Activated CD8-positive, alpha-beta memory T cell treated with anti-CD3 and anti-CD28 coated beads for 24 hours (primary cell): ENCODE measurements around the gene EYA2.
A peak's percentile ranks its signal among the peaks of the same experiment; 100 is the strongest.

Source experiments
- DNase-seq: peaks from one replicate; pipeline ENCODE4 v3.0.0-alpha.2; 2020

EYA2 gene

GRCh38 chr20:47215653-47216397 lies 321.2 kb downstream of the EYA2 start:
- DNase-seq = no peak

DNA sequence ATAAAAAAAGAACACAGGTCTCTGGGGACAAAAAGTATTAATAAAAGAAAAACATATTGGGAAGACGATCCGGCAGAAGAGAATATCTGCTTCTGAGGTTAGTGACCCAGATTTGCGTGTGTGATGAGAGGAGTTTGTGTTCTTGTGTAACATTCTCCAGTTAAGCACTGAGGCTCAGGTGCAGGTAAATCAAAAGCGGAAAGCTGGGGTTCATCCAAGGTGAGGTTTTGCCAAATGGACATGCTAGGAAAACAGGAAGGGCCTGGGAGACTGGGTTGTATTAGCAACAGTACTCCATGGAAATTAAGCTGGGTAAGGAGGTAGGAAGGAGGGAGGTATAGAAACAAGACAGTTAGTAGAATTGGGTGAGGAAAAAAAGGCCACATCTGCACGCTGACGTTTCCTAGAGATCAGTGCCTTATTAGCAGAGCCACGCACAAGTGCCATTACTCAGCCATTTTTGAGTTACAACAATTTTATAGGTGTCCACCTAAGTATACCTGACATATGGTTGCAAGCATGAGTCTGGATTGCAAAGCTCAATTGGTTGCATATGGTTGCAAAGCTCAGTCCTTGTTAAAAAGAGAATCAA lies 322.3 kb downstream of the EYA2 start:
- DNase-seq = no peak

GRCh38 chr20:47217482-47218446 lies 323.1 kb downstream of the EYA2 start:
- no peak for DNase-seq

DNA sequence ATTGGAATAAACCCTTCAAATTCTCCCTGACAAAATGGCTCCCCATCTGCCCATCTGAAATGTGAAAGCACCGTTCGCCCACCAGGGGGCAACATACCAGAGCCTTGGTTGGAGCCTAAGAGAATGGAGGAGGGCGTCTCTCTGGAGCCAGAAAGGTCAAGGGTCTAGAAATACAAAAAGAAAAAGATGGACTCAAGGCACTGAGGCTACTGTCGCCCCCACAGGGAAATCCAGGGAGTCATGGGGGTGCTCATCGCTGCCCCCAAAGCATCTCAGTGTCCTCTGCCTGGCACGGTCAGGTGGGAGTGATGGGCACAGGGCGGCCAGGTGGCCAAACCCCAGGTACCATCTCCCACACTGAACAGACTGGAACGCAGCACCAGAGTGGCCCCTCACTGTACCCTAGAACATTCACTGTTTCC lies 325.5 kb downstream of the EYA2 start:
- DNase-seq = peak; percentile 83

- DNase-seq = no peak
Observed at GRCh38 chr20:47221036-47221625, 326.5 kb downstream of the EYA2 start.

- no peak for DNase-seq
Observed at GRCh38 chr20:47222468-47223119, 328.0 kb downstream of the EYA2 start.

- DNase-seq = no peak
Observed at GRCh38 chr20:47223896-47224295, 329.3 kb downstream of the EYA2 start.

- DNase-seq = no peak
Observed at GRCh38 chr20:47224300-47224791, 329.7 kb downstream of the EYA2 start.

DNA sequence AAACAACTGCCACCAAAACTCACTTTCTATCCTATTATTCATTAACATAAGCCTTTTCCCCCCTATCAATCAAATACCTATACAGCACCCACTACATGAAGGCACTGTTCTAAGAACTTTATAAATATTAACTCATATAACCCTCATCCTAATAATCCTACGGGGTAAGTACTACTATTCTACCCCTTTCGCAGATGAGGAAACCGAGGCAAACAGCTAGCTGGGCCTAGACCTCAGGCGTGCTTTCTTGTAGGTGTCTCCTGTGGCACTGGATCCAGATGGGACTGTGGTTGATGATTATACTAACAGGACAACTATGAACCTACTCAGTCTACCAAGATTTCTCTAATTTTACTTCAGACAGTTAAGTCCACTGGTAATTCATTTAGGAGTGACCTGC lies 330.2 kb downstream of the EYA2 start:
- no peak for DNase-seq

DNA sequence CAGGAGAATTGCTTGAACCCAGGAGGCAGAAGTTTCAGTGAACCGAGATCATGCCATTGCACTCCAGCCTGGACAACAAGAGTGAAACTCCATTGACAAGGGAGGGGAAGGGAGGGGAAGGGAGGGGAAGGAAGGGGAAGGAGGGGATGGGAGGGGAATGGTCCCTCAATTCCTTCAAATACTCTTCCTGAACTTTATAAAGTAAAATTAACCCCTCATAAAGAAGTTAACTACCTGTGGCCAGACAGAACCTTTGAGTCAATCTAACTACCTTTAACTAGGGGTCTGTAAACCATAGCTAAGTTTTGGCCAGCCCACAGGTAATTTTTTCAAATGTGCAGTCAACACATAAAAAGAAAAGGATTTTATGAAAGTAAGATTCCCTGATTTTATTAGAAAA lies 330.8 kb downstream of the EYA2 start:
- no peak for DNase-seq

DNA sequence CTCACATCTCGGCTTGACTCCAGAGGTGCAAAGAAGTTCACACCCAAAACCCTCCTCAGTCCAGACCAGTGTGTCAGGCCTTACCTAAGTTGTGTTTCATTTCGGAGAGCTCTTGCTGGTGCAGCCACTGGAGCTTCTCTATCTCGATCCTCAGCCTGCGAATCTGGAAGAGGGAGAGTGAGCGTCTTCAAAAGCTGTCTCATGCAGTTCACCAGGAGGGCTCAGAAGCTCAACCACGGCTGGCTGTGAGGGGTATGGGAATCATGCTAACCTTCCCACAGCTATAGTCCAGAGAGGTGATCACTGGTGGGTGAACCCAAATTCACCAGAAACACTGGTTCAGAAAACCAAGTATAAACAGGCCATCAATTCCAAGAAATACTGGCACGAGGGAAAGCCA lies 332.5 kb downstream of the EYA2 start:
- DNase-seq = no peak

DNA sequence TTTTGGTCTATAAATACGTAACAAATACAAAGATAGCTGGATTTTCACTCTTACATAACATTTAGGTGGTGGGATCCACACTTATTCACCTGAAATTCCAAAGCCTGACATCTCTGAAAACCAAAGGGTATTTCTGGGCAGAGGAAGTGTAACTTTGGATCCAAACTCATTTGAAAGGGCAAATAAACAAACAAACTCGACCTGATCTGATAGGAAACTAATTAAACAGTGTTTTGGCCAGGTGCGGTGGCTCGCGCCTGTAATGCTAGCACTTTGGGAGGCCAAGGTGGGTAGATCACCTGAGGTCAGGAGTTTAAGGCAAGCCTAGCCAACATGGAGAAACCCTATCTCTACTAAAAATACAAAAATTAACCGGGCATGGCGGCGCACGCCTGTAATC lies 332.9 kb downstream of the EYA2 start:
- no peak for DNase-seq

DNA sequence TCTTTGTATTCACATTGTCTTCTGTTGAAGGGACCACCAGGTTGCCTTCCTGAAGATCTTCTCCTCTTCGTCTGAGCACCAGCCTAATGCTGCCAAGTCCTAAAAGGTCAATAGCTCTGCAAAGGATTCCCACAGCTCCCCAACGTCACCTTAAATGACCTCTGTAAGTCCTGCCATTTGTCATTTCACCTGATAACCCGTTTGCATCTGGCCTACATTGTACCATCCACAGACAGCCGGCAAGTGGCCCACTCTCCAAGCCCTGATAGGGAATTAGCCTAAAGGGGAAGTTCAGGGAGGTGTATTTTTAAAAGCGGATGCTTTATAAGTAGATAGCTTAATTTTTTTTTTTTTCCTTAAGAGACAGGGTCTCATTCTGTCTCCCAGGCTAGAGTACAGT lies 334.0 kb downstream of the EYA2 start:
- no peak for DNase-seq

DNA sequence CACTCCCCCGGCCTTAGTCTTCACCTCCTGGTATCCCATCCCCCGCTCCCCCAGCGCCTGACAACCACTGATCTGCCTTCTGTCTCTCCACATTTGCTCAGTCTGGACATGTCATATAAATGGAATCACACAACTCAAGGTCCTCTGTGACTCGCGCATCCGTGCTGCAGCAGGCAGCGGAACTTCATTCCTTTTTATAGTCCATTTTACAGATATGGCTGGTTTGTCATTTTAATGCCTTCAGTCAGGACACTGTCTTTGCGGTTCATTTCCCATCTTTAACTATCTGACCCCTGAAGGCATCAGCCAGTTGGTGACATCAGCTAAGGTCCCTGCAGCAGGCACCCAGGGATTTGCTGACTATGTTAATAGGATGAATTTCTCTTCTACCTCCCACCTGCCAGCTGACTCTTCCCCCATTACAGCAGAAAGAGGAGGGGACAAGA lies 336.2 kb downstream of the EYA2 start:
- DNase-seq = no peak

- no peak for DNase-seq
Observed at GRCh38 chr20:47231382-47232039, 336.9 kb downstream of the EYA2 start.

DNA sequence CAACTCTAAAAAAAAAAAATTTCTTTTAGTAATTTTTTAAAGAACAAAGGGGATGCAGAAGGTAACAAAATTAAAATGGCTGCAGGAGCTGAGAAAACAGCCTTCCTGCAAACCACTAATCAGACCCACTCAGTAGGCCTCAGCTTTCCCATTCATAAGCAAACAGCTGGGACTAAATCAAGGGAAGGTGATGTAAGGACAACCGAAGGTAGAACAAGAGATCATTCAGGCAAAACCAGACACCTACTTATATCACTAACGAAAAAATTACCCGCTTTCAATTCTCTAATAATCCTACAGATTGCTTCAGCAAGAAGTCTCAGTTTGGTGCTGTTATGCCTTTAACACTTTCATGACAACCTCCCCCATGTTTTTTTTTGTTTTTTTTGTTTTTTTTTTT lies 337.9 kb downstream of the EYA2 start:
- DNase-seq = no peak

DNA sequence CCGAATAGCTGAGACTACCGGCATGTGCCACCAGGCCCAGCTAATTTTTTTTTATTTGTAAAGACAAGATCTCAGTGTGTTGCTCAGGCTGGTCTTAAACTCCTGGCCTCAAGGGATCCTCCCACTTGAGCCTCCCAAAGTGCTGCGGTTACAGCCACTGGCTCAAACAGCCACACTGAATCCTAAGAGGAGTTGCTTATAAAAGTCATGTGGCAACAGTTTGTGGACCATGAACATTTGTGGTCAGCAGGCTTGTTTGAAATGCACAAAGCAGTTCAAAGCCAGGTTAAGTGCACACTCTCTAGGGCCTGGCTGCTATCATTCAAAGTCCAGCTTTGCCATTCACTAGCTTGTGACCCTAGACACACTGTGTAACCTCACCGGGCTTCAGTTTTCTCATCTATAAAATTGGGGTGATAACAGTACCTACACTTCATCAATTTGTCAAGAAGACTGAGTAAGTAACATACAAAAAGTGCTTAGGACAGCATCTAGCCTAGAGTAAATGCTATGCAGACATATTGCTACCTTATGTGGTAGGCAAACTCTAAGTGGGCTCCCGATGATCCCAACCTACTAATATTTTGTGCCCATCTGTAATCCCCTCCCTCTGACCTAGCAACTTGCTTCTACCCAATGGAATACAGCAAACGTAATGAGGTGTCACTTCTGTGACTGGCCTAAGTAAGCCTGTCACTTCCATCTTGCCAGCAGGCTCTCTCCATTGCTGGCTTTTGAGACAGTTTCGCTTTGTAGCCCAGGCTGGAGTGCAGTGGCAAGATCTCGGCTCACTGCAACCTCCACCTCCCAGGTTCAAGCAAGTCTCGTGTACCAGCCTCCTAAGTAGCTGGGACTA lies 338.9 kb downstream of the EYA2 start:
- DNase-seq = no peak

- no peak for DNase-seq
Observed at GRCh38 chr20:47235111-47235510, 340.5 kb downstream of the EYA2 start.

DNA sequence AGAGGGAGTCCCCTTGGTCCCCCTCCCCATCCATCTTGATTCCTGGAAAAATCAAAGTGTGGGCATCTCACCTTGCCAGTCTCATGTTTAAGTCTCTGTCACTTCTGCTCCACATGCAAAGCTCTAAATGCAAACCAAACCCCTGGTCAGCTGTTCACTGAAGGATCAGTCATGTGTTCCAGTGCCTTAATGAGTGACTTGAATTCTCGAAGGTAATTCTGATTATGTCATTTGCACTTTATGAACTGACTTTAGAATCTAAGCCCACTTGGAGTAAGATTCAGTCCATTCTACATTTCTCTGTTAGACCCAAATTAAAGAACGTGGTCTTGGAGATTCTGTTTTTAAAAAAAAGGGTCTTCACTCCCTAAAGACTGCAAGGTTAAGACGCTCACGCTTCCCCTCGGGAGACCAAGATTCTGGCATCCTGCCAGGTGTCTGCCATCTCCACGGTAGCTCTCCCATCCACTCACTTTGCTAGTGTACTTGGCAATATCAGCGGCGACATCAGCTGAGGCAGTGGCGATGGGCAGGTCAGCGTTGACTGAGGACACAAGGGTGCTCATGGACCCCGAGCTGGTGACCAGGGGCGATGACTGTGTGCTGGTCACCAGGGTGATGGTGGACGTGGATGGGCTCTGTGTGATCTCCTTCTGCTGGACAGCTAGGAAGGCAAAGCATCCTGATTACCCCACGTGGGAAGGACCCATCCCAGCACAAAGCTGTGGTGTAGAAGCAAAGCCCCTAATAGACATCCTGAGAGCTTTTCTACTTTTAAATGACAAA lies 341.4 kb downstream of the EYA2 start:
- DNase-seq = no peak

DNA sequence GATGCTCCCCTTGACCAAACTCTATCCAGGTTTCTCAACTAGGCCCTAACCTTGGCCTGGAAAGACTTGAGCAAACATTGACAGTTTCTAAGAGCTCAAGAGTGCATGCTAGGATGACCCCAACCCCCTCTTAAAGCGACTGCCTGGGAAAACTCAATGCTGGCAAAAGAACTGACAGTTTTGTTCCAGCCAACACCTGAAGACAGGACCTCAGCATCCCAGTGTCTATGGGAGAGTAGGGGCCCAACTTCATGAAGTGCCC lies 341.9 kb downstream of the EYA2 start:
- no peak for DNase-seq
